DOHH2 (cell line): ENCODE data around the gene NAT9.

Source experiments
- H3F3A ChIP-seq: fragments of 200-600 bp; sonication (generic), shearing (Covaris generic); 2 replicates; pipeline ENCODE4 v1.6.0; 2016; ENCODE audit warnings: antibody characterized with exemption, mild to moderate bottlenecking; ENCODE audit not compliant: control insufficient read depth, insufficient read depth
- H3K27ac ChIP-seq: fragments of 200-600 bp; sonication (generic); 2 replicates; pipeline ENCODE4 v1.5.1; 2014; ENCODE audit warnings: low read depth, mild to moderate bottlenecking, low read length, moderate library complexity
- H3K27me3 ChIP-seq: fragments of 200-600 bp; sonication (generic); 2 replicates; pipeline ENCODE4 v1.6.1; 2014; ENCODE audit warnings: mild to moderate bottlenecking, low read length, mixed read lengths; ENCODE audit not compliant: control insufficient read depth
- H3K36me3 ChIP-seq: fragments of 200-600 bp; sonication (generic); 2 replicates; pipeline ENCODE4 v1.6.1; 2014; ENCODE audit warnings: mild to moderate bottlenecking, low read length, moderate library complexity, mixed read lengths; ENCODE audit not compliant: control insufficient read depth
- H3K4me1 ChIP-seq: fragments of 200-600 bp; sonication (generic); 2 replicates; pipeline ENCODE4 v1.6.1; 2014; ENCODE audit warnings: mild to moderate bottlenecking, low read length, mixed read lengths; ENCODE audit not compliant: control insufficient read depth
- H3K4me2 ChIP-seq: fragments of 200-600 bp; sonication (generic); 2 replicates; pipeline ENCODE4 v1.6.0; 2014; ENCODE audit warnings: mild to moderate bottlenecking, low read length, moderate library complexity
- H3K4me3 ChIP-seq: fragments of 200-600 bp; sonication (generic); 2 replicates; pipeline ENCODE4 v1.5.1; 2014; ENCODE audit warnings: mild to moderate bottlenecking, low read length, mixed read lengths
- H3K79me2 ChIP-seq: fragments of 200-600 bp; sonication (generic); 2 replicates; pipeline ENCODE4 v1.6.1; 2014; ENCODE audit warnings: mild to moderate bottlenecking, low read length, mixed read lengths; ENCODE audit not compliant: control insufficient read depth
- H3K9me2 ChIP-seq: fragments of 200-600 bp; sonication (generic); replicated peaks from 2 replicates; pipeline ENCODE4 v1.6.1; 2014; ENCODE audit warnings: mild to moderate bottlenecking, low read length, mixed read lengths; ENCODE audit not compliant: control insufficient read depth
- H3K9me3 ChIP-seq: fragments of 200-600 bp; sonication (generic); 2 replicates; pipeline ENCODE4 v1.6.1; 2014; ENCODE audit warnings: antibody characterized with exemption, low read length, mixed read lengths; ENCODE audit not compliant: control insufficient read depth, insufficient read depth
- H4K20me1 ChIP-seq: fragments of 200-600 bp; sonication (generic); 2 replicates; pipeline ENCODE4 v1.6.0; 2014; ENCODE audit warnings: low read depth, mild to moderate bottlenecking, antibody characterized with exemption, low read length, moderate library complexity; ENCODE audit not compliant: control insufficient read depth, insufficient read depth
- CTCF ChIP-seq: fragments of 200-600 bp; sonication (generic); IDR thresholded peaks from one replicate; pipeline ENCODE4 v1.5.1; 2014; ENCODE audit warnings: antibody characterized with exemption, mild to moderate bottlenecking, low read depth, low read length; ENCODE audit not compliant: poor library complexity, severe bottlenecking
- EZH2phosphoT487 ChIP-seq: fragments of 200-600 bp; sonication (generic); IDR thresholded peaks from 2 replicates; pipeline ENCODE4 v1.6.1; 2017; ENCODE audit warnings: borderline replicate concordance, mild to moderate bottlenecking, antibody characterized with exemption, low read length, moderate library complexity, mixed read lengths

NAT9 gene

GRCh38 chr17:74768763-74769114, 7.4 kb downstream of the NAT9 start:
- Histone ChIP-seq H3K4me2 (no peak overlapping the region), H3K9me3 (no peaks in the 10 kb centered on the region), H3K4me3 (no peak overlapping the region), H3F3A (no peaks in the 10 kb centered on the region), H3K79me2 (0 out of 2 replicates have a peak, but pooled peaks cover 2% of the 10 kb centered on the region), H3K27me3 (no peaks in the 10 kb centered on the region), H3K9me2 (no peaks in the 10 kb centered on the region), H3K4me1 (no peaks in the 10 kb centered on the region), H3K36me3 (peaks cover 51% of the 10 kb centered on the region), H4K20me1 (no peaks in the 10 kb centered on the region), H3K27ac (no peak overlapping the region)
- TF ChIP-seq CTCF, result no peak
- no peak for TF ChIP-seq EZH2phosphoT487

GRCh38 chr17:74768069-74768762, 7.9 kb downstream of the NAT9 start:
- Histone ChIP-seq H3K79me2 (no peaks in the 10 kb centered on the region), H3K4me3 (no peak overlapping the region), H3K27ac (no peak overlapping the region), H3K36me3 (peaks cover 46% of the 10 kb centered on the region), H4K20me1 (no peaks in the 10 kb centered on the region), H3K4me2 (no peak overlapping the region), H3K9me3 (no peaks in the 10 kb centered on the region), H3K9me2 (no peaks in the 10 kb centered on the region), H3K27me3 (no peaks in the 10 kb centered on the region), H3K4me1 (no peaks in the 10 kb centered on the region), H3F3A (no peaks in the 10 kb centered on the region)
- TF ChIP-seq EZH2phosphoT487 (no peak), CTCF (no peak)

- Histone ChIP-seq H3K4me1 (no peaks in the 10 kb centered on the region), H3K27me3 (no peaks in the 10 kb centered on the region), H4K20me1 (no peaks in the 10 kb centered on the region), H3K27ac (no peak overlapping the region), H3K9me3 (no peaks in the 10 kb centered on the region), H3K9me2 (no peaks in the 10 kb centered on the region), H3K79me2 (no peaks in the 10 kb centered on the region), H3F3A (no peaks in the 10 kb centered on the region), H3K36me3 (peaks cover 35% of the 10 kb centered on the region), H3K4me3 (no peak overlapping the region), H3K4me2 (no peak overlapping the region)
- no peak for TF ChIP-seq EZH2phosphoT487
- TF ChIP-seq CTCF, result no peak
Measured at GRCh38 chr17:74767111-74767516, 9.0 kb downstream of the NAT9 start.
